Activated CD4-positive, alpha-beta T cell treated with anti-CD3 and anti-CD28 coated beads, Interleukin-2, amount 10 ng/mL, durations not matched to agents 7 days and 5 days (primary cell): Measurements from ENCODE around the gene OTULINL. TPM values are rescaled to one million over a fixed set of nuclear protein-coding genes. Genes with fewer than 3 reads are reported as not detected.
"Not testable (repeated sequence)": the region's sequence is repeated elsewhere in the genome, so short reads cannot be mapped to it uniquely, and the experiment has no call there.

ENCODE experiments used
- CTCF ChIA-PET: fragments of 350-600 bp; sonication (Branson Sonifier 250); formaldehyde crosslinking; loops from one replicate; lab custom pipeline; 2021; ENCODE audit warnings: antibody characterized with exemption; lab: Charles Lee
- POLR2A ChIA-PET: fragments of 350-600 bp; sonication (Branson Sonifier 250); formaldehyde crosslinking; loops from one replicate; lab custom pipeline; 2021; ENCODE audit warnings: antibody characterized with exemption; lab: Charles Lee
- DNase-seq: peaks from one replicate; pipeline ENCODE4 v3.0.0-alpha.2; 2020
- H3K27ac Mint-ChIP-seq: one replicate; pipeline ENCODE4 v1.8.0; 2021; ENCODE audit warnings: mild to moderate bottlenecking, moderate library complexity, mixed read lengths
- H3K27me3 Mint-ChIP-seq: one replicate; pipeline ENCODE4 v1.8.0; 2021; ENCODE audit warnings: mixed read lengths
- H3K36me3 Mint-ChIP-seq: one replicate; pipeline ENCODE4 v1.8.0; 2021; ENCODE audit warnings: low read depth, mixed read lengths
- H3K4me1 Mint-ChIP-seq: one replicate; pipeline ENCODE4 v1.8.0; 2021; ENCODE audit warnings: mixed read lengths
- H3K4me3 Mint-ChIP-seq: one replicate; pipeline ENCODE4 v1.8.0; 2021; ENCODE audit warnings: mild to moderate bottlenecking, moderate library complexity, mixed read lengths
- H3K9me3 Mint-ChIP-seq: one replicate; pipeline ENCODE4 v1.8.0; 2021; ENCODE audit warnings: mixed read lengths
- total RNA-seq, 2 experiments: library from RNA; stranded (reverse); gene quantifications; one replicate each; pipeline ENCODE4 v1.2.3, GENCODE V29; 2021

Gene OTULINL
- total RNA-seq: 10 to 100 TPM; 31.4 to 38.7 TPM

DNA sequence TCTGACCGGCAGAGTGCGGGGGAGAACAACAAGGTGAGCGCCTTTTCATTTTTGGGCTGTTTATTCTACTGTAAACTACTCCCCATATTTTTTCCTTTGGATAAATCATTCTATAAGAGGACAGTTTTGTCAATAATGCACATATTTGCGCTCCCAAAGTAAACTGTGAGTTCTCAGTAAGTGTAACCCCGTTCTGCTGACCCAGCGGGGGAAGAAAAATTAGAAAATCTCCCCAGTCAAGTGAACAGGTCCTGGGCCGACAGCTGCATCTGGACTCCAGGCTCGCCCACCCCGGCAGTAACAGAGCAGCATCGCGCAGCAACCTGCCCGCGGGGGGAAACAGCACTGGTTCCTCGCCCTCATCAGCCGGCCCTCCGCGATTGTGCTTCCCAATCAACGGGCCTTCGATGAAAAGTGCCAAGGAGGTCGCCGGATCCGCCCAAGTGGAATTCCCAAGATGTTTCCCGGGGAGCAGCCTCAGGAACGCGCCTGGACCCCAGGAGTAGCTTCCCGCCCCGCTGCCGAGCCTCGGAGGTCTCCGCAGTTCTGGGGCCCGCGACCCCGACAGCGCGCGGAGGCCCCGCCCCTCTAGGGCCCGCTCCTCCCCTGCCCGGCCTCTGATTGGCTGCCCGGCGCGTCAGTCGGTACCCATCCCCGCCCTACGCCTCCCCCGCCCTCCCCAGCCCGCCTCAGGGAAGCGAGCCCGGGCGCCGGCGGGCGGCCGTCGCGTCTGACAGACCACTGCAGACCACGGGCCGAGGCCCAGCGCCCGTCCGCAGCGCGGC, at the start of gene OTULINL:
TSS of gene OTULINL (plus strand) at position 687 of the 785 bp plus-strand sequence. CDS start 103 bp downstream, outside the sequence.
- Mint-ChIP-seq H3K36me3 (peaks cover 17% of the 10 kb centered on the region), H3K27me3 (peaks cover 23% of the 10 kb centered on the region), H3K9me3 (no peaks in the 10 kb centered on the region), H3K4me1 (peaks cover 35% of the 10 kb centered on the region), H3K4me3 (peak within 1 kb of the TSS; percentile 84), H3K27ac (peak within 1 kb of the TSS; percentile 90)
- ChIA-PET CTCF (interaction anchor here (0.5 to 1.5 kb wide), 7 partner anchors 12 to 424 kb away, joined by 3 to 17 read pairs (median 4); no protein-coding TSS in a partner anchor), POLR2A (interaction anchor here (0.7 to 1.3 kb wide), 2 partner anchors 11 to 215 kb away, joined by 4 to 6 read pairs; no protein-coding TSS in a partner anchor)
- DNase-seq: peak; percentile 85

DNA sequence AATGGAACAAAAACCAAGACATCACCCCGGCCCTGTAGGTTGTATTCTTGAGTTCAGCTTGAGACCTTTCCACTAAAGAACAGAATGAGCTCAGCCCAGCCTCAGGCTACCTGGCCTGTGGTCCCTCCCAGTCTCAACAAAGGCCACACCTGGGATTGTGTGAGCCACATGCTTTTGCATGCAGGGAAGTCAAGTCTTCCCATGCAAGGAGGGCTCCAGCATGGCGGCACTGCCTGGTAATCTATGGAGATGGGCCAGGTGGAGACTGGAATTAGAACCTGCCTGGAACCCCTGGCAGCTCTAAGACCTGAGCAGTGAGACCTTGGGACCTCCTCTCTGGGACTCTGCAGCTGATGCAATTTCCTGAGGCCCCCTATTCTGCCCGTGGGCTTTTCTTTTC, 49.4 kb upstream of the OTULINL start:
- Mint-ChIP-seq H3K4me1 (no peaks in the 10 kb centered on the region), H3K9me3 (no peaks in the 10 kb centered on the region), H3K4me3 (no peak overlapping the region), H3K27me3 (no peaks in the 10 kb centered on the region), H3K36me3 (no peaks in the 10 kb centered on the region), H3K27ac (no peak overlapping the region)
- no peak for DNase-seq
- ChIA-PET POLR2A (no interaction called here), CTCF (no interaction called here)

DNA sequence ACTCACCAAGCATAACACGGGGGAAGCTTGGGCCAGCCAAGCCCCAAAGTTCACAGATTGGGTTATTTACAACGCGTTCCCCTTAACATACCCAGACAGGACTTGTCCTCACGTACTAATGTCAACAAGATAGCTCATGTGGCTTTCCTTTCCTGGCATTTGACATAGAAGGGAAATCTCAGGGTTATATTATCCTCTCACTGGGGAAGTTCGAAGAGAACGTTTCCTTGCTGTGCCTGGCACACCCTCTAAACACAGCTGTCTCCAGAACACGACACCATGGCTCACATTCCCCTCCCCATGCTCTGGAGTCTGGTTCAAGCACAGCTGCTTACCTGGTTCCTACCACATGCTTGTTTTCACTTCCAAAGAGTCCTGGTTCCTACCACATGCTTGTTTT, 46.8 kb upstream of the OTULINL start:
- no peaks in the 10 kb centered on the region for H3K27me3 Mint-ChIP-seq
- ChIA-PET POLR2A (no interaction called here), CTCF (no interaction called here)

DNA sequence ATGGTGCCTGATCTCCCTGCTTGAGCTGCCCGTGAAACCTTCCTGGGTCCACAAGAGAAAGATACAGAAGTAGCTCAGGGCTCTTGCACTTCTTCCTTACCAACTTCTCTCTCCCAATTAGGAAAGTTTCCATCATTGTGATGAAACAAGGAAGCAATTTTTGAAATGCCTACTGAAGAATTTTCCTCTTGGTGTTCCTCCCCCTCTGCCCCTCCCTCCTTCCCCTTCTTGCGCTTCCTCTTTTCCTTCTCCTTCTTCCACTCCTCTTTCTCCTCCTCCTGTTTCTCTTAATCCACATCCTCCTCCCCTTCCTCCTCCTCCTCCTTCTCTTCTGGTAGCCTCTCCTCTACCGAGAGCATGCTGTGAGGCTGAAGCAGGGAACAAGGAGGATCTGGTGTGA, 36.3 kb upstream of the OTULINL start:
- Mint-ChIP-seq H3K27me3 (peaks cover 7% of the 10 kb centered on the region), H3K27ac (no peak overlapping the region), H3K4me1 (peaks cover 7% of the 10 kb centered on the region), H3K9me3 (peaks cover 12% of the 10 kb centered on the region), H3K4me3 (no peak overlapping the region), H3K36me3 (no peaks in the 10 kb centered on the region)
- CTCF ChIA-PET: interaction anchor here (0.6 kb wide), 1 partner anchor 45 kb away, joined by 5 read pairs; no protein-coding TSS in a partner anchor
- no peak for DNase-seq
- POLR2A ChIA-PET: no interaction called here

More for the DNA sequence above, 46.8 kb upstream of the OTULINL start:
- Mint-ChIP-seq H3K36me3 (no peaks in the 10 kb centered on the region), H3K9me3 (peaks cover 2% of the 10 kb centered on the region), H3K27ac (no peak overlapping the region), H3K4me3 (no peak overlapping the region), H3K4me1 (no peaks in the 10 kb centered on the region)
- no peak for DNase-seq

DNA sequence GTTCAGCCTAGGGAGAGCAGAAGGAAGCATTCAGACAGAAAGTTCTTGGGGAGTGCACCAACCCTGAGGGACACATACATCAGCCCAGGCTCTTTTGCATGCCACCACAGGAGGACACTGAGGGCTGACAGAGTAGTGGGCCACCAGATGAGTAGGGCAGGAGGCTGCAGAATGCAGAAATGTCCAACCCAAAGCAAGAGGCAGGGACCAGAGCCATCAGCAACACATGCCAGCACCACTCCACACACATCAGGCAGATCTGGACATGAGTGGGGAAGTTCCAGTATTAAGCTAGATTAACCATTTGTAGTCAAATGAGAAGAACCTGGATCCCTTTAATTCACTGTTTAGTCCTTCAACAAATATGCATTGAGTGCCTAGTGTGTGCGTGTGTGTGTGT, 35.7 kb upstream of the OTULINL start:
- no peak overlapping the region for H3K4me3 Mint-ChIP-seq
- ChIA-PET POLR2A (no interaction called here), CTCF (no interaction called here)
- H3K27me3 Mint-ChIP-seq: peaks cover 10% of the 10 kb centered on the region
- peaks cover 9% of the 10 kb centered on the region for H3K9me3 Mint-ChIP-seq
- H3K4me1 Mint-ChIP-seq: peaks cover 7% of the 10 kb centered on the region
- DNase-seq: no peak
- no peak overlapping the region for H3K27ac Mint-ChIP-seq
- H3K36me3 Mint-ChIP-seq: no peaks in the 10 kb centered on the region

DNA sequence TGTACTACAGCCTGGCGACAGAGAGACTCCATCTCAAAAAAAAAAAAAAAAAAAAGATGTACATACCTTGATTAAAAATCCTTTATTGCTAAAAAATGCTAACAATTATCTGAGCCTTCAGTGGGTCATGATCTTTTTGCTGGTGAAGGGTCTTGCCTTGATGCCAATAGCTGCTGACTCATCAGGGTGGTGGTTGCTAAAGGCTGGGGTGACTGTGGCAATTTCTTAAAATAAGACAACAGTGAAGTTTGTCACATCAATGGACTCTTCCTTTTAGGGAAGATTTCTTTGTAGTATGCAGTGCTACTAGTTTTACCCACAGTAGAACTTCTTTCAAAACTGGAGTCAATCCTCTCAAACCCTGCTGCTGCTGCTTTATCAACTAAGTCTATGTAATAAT, 33.9 kb upstream of the OTULINL start:
- H3K27me3 Mint-ChIP-seq: peaks cover 12% of the 10 kb centered on the region
- H3K4me3 Mint-ChIP-seq: no peak overlapping the region
- peaks cover 7% of the 10 kb centered on the region for H3K4me1 Mint-ChIP-seq
- no peak for DNase-seq
- POLR2A ChIA-PET: no interaction called here
- CTCF ChIA-PET: no interaction called here
- no peaks in the 10 kb centered on the region for H3K36me3 Mint-ChIP-seq
- H3K9me3 Mint-ChIP-seq: no peaks in the 10 kb centered on the region
- no peak overlapping the region for H3K27ac Mint-ChIP-seq

DNA sequence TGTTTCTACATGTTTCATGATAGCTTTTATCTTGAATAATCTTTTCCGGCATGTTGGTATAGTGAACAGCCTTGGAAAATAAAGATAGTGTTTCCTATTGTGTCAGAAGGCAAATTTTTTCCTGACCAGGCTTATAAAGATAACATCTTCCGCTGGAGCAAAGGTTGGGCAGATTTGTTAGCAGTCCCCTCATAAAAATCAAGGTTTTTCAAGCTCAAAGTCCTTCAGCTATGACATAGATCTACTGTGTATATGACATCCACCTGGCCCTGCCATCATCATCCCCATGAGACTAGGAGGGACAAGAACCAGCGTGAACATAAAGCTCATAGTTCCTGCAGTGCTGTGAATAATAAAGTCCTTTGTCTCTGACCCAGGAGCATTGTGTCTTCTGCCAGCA, 30.4 kb upstream of the OTULINL start:
- Mint-ChIP-seq H3K4me3 (no peak overlapping the region), H3K4me1 (peaks cover 7% of the 10 kb centered on the region), H3K9me3 (no peaks in the 10 kb centered on the region), H3K27me3 (peaks cover 7% of the 10 kb centered on the region), H3K27ac (no peak overlapping the region), H3K36me3 (no peaks in the 10 kb centered on the region)
- ChIA-PET POLR2A (no interaction called here), CTCF (no interaction called here)
- DNase-seq: no peak

DNA sequence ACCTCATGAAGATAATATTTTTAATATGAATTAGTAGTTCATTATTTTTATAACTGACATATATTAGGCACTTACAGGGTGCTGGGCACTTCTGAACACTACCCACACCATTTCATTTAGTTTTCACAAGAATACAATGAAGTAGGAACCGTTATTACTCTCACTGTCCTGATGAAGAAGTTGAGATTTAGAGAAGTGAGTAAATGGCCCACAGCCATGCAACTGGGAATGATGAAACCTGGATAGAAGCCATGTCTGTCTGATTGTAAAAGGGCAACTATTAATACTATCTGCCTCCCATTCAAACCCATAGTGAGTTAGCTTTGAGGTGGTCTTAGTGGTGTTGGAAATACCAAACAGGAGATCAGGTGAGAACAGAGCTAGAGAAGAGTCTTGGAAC, 29.6 kb upstream of the OTULINL start:
- no peak for DNase-seq
- Mint-ChIP-seq H3K36me3 (no peaks in the 10 kb centered on the region), H3K4me3 (no peak overlapping the region), H3K27me3 (peaks cover 7% of the 10 kb centered on the region), H3K27ac (no peak overlapping the region), H3K4me1 (peaks cover 7% of the 10 kb centered on the region), H3K9me3 (no peaks in the 10 kb centered on the region)
- CTCF ChIA-PET: no interaction called here
- POLR2A ChIA-PET: no interaction called here

DNA sequence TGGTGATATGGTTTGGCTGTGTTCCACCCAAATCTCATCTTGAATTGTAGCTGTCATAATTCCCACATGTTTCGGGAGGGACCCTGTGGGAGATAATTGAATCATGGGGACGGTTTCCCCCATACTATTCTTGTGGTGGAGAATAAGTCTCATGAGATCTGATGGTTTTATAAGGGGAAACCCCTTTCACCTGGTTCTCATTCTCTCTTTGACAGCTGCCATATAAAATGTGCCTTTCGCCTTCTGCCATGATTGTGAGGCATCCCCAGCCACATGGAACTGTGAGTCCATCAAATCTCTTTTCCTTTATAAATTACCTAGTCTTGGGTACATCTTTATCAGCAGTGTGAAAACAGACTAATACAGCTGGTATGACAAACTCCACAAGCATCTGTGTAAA, 27.3 kb upstream of the OTULINL start:
- not testable (repeated sequence) for H3K36me3 Mint-ChIP-seq

DNA sequence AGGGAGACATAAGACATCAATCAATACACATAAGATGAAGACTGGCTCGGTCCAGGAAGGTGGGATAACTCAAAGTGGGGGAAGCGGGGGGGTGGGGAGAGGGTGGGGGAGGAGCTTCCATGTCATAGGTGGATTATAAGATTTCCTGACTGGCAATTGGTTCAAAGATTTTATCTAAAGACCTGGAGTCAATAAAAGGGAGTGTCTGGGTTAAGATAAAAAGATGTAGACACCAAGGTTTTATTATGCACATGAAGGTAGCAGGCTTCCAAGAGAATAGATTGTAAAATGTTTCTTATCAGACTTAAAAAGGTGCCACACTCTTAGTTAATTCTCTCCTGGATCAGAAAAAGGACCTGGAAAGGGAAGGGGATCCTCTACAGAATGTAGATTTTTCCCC, 25.6 kb upstream of the OTULINL start:
- no peaks in the 10 kb centered on the region for H3K9me3 Mint-ChIP-seq
- CTCF ChIA-PET: no interaction called here
- H3K27me3 Mint-ChIP-seq: peaks cover 4% of the 10 kb centered on the region
- DNase-seq: no peak
- POLR2A ChIA-PET: no interaction called here
- H3K27ac Mint-ChIP-seq: no peak overlapping the region
- peaks cover 2% of the 10 kb centered on the region for H3K36me3 Mint-ChIP-seq
- H3K4me3 Mint-ChIP-seq: no peak overlapping the region
- H3K4me1 Mint-ChIP-seq: peaks cover 17% of the 10 kb centered on the region

More for the DNA sequence above, 27.3 kb upstream of the OTULINL start:
- CTCF ChIA-PET, POLR2A ChIA-PET, H3K9me3 Mint-ChIP-seq, H3K4me1 Mint-ChIP-seq, H3K27me3 Mint-ChIP-seq, DNase-seq, H3K4me3 Mint-ChIP-seq, H3K27ac Mint-ChIP-seq: not testable (repeated sequence)

DNA sequence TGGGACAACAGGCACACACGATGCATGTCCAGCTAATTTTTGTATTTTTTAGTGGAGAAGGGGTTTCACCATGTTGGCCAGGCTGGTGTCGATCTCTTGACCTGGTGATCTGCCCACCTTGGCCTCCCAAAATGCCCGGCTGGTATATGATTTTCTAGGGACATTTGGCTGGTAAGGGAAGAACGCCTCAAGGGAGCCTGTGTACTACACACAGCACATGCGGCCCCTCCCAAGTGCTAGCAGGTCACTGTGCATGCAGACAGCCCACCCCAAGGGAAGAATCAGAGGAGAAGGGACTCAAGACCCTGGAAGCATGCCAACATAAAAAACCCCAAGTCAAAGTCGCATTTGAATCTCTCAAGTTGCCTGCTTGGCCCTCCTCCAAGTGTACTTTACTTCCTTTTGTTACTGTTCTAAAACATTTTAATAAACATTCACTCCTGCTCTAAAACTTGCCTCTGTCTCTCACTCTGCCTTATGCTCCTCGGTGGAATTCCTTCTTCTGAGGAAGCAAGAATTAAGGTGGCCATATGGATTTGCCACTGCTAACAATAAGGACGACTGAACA, 24.3 kb upstream of the OTULINL start:
- Mint-ChIP-seq H3K27ac (no peak overlapping the region), H3K36me3 (peaks cover 2% of the 10 kb centered on the region), H3K27me3 (peaks cover 2% of the 10 kb centered on the region), H3K4me1 (peaks cover 17% of the 10 kb centered on the region), H3K4me3 (no peak overlapping the region), H3K9me3 (no peaks in the 10 kb centered on the region)
- DNase-seq: no peak
- ChIA-PET CTCF (interaction anchor here (0.6 to 0.7 kb wide), 2 partner anchors 13 to 32 kb away, joined by 4 read pairs; no protein-coding TSS in a partner anchor), POLR2A (interaction anchor here (0.6 kb wide), 1 partner anchor 33 kb away, joined by 3 read pairs; no protein-coding TSS in a partner anchor)

DNA sequence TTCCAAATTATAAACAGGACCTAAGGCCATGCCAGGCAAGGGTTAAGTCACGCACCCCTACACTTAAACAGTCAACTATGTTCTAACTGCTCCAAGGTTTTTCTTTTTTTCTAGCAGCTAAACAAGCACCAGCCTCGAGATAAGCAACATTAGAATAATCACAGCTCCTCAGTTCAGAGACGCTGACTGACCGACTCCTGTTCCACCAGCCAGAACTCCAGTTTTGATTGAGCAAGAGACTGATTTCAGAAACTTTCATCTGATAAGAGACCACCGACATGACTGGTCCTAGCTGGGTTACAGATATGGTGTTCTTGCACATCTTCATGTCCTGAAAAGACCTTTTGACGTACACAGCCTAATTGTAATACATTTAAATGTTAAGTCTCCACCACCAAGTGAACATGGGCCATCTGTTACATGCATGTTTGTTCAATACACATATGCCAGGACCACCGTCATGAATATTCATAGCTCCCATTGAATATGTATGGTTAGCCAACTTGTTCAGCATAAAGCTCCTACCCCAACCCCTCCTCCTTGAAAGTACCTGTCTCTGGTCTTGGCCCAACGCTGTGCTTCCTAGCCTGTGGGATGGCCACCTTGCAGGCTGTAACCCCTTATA, 23.7 kb upstream of the OTULINL start:
- DNase-seq: no peak
- POLR2A ChIA-PET: no interaction called here
- CTCF ChIA-PET: interaction anchor here (0.6 kb wide), 1 partner anchor 32 kb away, joined by 4 read pairs; no protein-coding TSS in a partner anchor
- Mint-ChIP-seq H3K9me3 (no peaks in the 10 kb centered on the region), H3K4me3 (no peak overlapping the region), H3K4me1 (peaks cover 17% of the 10 kb centered on the region), H3K36me3 (peaks cover 2% of the 10 kb centered on the region), H3K27ac (no peak overlapping the region), H3K27me3 (peaks cover 2% of the 10 kb centered on the region)

DNA sequence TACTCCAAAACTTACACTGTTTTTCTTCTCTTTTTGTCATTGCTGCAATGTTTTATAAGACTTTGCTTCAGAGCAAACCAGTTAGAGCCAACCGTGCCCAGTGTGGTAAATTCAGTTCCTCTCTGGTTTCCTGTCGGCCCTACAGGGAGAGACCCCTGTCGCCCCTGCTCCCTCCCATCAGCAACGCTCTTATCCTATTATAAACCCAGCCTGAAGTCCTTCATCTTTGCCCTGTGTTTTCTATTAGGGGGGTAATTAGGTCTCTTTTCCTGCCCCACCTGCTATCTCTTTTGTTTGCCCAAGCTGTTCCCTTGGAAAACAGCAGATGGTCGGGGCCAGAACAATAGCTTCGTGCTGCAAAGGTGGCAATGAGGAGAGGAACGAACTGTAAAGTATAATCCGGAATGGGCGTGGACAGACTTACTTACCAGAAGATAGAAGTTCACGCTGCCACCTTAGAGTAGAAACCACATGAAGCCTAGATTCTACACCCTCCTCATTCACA, 21.4 kb upstream of the OTULINL start:
- POLR2A ChIA-PET: no interaction called here
- Mint-ChIP-seq H3K36me3 (peaks cover 2% of the 10 kb centered on the region), H3K27ac (peak overlapping the region; percentile 77), H3K27me3 (no peaks in the 10 kb centered on the region), H3K4me1 (peaks cover 17% of the 10 kb centered on the region), H3K9me3 (peaks cover 2% of the 10 kb centered on the region), H3K4me3 (peak overlapping the region; percentile 46)
- CTCF ChIA-PET: no interaction called here
- DNase-seq: peak; percentile 10
